ENCODE results near the gene FRMPD2. TPM values are rescaled to one million over a fixed set of nuclear protein-coding genes. Genes with fewer than 3 reads are reported as not detected.
"Not testable (repeated sequence)": the region's sequence is repeated elsewhere in the genome, so short reads cannot be mapped to it uniquely, and the experiment has no call there.

Gene FRMPD2
- total RNA-seq, 1 donor from 2014 or later: 0.80 TPM

- no peaks in the 10 kb centered on the region for H3K9me3 Mint-ChIP-seq
- peaks cover 4% of the 10 kb centered on the region for H3K27me3 Mint-ChIP-seq
- no peak overlapping the region for H3K27ac Mint-ChIP-seq
- no peak overlapping the region for H3K4me3 Mint-ChIP-seq
- DNase-seq (ENCODE audit: extremely low spot score, unreplicated experiment): no peak
- no peak for TF ChIP-seq CTCF (conservative IDR thresholded peaks at IDR 0.05)
- peaks cover 16% of the 10 kb centered on the region for H3K4me1 Mint-ChIP-seq (ENCODE audit: unreplicated experiment)
- H3K36me3 Mint-ChIP-seq: no peaks in the 10 kb centered on the region
These were observed 26.8 kb downstream of the FRMPD2 start for GRCh38 chr10:48247680-48248079.

GRCh38 chr10:48246501-48246900 lies 28.0 kb downstream of the FRMPD2 start:
- peaks cover 6% of the 10 kb centered on the region for H3K4me1 Mint-ChIP-seq (ENCODE audit: unreplicated experiment)
- H3K36me3 Mint-ChIP-seq: no peaks in the 10 kb centered on the region
- peaks cover 4% of the 10 kb centered on the region for H3K27me3 Mint-ChIP-seq

GRCh38 chr10:48245977-48246376 lies 28.5 kb downstream of the FRMPD2 start:
- Mint-ChIP-seq H3K4me1 (ENCODE audit: unreplicated experiment) (peaks cover under 1% of the 10 kb centered on the region), H3K9me3 (no peaks in the 10 kb centered on the region), H3K36me3 (no peaks in the 10 kb centered on the region), H3K4me3 (no peak overlapping the region), H3K27ac (no peak overlapping the region), H3K27me3 (peaks cover 4% of the 10 kb centered on the region)
- no peak for DNase-seq (ENCODE audit: extremely low spot score, unreplicated experiment)
- no peak for TF ChIP-seq CTCF (conservative IDR thresholded peaks at IDR 0.05)

More at GRCh38 chr10:48246501-48246900, 28.0 kb downstream of the FRMPD2 start:
- Mint-ChIP-seq H3K27ac (no peak overlapping the region), H3K4me3 (no peak overlapping the region), H3K9me3 (no peaks in the 10 kb centered on the region)
- peak; percentile 27 for DNase-seq (ENCODE audit: extremely low spot score, unreplicated experiment)
- no peak for TF ChIP-seq CTCF (conservative IDR thresholded peaks at IDR 0.05)

- not testable (repeated sequence) for H3K9me3 Mint-ChIP-seq; H3K4me3 Mint-ChIP-seq; H3K27ac Mint-ChIP-seq; H3K4me1 Mint-ChIP-seq (ENCODE audit: unreplicated experiment); H3K36me3 Mint-ChIP-seq; H3K27me3 Mint-ChIP-seq
- DNase-seq (ENCODE audit: extremely low spot score, unreplicated experiment): peak; percentile 37
These were observed 30.6 kb downstream of the FRMPD2 start for GRCh38 chr10:48243921-48244320.

- peaks cover 4% of the 10 kb centered on the region for H3K27me3 Mint-ChIP-seq
- H3K36me3 Mint-ChIP-seq: no peaks in the 10 kb centered on the region
- DNase-seq (ENCODE audit: extremely low spot score, unreplicated experiment): peak; percentile 55
- H3K4me3 Mint-ChIP-seq: no peak overlapping the region
- H3K27ac Mint-ChIP-seq: no peak overlapping the region
- H3K9me3 Mint-ChIP-seq: no peaks in the 10 kb centered on the region
- no peak for TF ChIP-seq CTCF (conservative IDR thresholded peaks at IDR 0.05)
- no peaks in the 10 kb centered on the region for H3K4me1 Mint-ChIP-seq (ENCODE audit: unreplicated experiment)
These were observed 31.0 kb downstream of the FRMPD2 start for GRCh38 chr10:48243487-48243886.

- H3K4me1 Mint-ChIP-seq (ENCODE audit: unreplicated experiment): no peaks in the 10 kb centered on the region
- no peak overlapping the region for H3K27ac Mint-ChIP-seq
- peak; percentile 42 for DNase-seq (ENCODE audit: extremely low spot score, unreplicated experiment)
- H3K9me3 Mint-ChIP-seq: no peaks in the 10 kb centered on the region
- H3K27me3 Mint-ChIP-seq: peaks cover 4% of the 10 kb centered on the region
- no peak for TF ChIP-seq CTCF (conservative IDR thresholded peaks at IDR 0.05)
- no peak overlapping the region for H3K4me3 Mint-ChIP-seq
- no peaks in the 10 kb centered on the region for H3K36me3 Mint-ChIP-seq
These were observed 32.2 kb downstream of the FRMPD2 start for GRCh38 chr10:48242171-48242904.

Measured in type B pancreatic cell (in vitro differentiated cells).